Astrocyte of the hippocampus (primary cell): ENCODE measurements around the gene NSD2.
A peak's percentile ranks its signal among the peaks of the same experiment; 100 is the strongest.

Experiments
- DNase-seq: peaks from one replicate; pipeline ENCODE4 v3.0.0; 2011; ENCODE audit warnings: low read depth, low spot score

The NSD2 gene

DNA sequence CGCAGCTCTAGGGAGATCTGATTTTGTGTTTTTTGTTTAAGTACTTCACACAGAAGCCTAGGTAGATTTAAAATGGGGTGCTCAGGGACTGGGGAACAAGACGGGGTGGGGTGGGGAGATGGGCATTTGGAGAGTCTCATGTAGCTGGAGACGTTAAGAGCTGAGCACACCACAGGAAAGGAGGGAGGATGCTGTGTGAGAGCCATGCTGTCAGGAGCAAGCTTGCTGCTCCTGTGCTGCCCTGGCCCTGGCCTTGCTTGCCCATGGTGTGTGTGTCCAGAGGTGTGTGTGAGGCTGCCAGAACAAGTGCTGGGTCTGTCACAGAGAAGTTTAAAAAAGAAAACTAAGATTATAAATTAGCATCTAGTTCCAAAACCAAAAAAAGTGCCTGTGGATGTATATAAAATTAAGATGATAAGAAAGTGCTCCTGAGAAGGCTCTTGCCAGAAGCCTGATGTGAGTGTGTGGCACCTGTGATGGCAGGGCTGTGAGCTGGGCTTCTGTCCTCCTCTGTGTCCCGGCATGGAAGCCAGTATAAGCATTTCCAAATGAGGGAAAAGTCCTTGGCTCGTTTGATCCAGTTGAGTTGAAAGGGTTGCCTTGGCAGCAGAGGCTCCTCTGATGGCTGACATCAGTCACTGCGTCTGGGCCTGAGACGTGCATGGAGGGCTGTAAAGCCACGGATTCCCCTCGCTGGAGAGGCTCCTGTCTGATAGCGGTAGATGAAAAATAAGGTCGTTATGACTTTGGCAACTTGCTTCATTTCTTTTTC, 74.1 kb downstream of the NSD2 start:
- DNase-seq: peak; percentile 47

DNA sequence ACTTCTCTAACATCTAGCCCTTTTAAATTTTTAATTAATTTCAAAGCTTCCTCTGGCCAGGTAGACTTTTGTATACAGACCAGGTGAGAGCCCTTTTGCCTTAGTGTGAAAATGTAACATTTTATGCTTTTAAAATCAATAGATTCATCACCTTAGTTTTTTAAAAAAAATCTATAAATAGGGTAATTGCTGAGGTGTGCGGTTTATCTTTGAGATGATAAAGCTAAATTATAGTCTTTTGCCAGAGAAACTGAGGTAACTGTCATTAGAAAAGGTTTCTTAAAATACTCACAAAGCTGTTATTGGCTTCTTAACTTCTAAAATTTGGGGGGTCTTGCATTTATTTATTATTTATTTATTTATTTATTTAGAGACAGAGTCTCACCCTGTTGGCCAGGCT, 74.7 kb downstream of the NSD2 start:
- no peak for DNase-seq

DNA sequence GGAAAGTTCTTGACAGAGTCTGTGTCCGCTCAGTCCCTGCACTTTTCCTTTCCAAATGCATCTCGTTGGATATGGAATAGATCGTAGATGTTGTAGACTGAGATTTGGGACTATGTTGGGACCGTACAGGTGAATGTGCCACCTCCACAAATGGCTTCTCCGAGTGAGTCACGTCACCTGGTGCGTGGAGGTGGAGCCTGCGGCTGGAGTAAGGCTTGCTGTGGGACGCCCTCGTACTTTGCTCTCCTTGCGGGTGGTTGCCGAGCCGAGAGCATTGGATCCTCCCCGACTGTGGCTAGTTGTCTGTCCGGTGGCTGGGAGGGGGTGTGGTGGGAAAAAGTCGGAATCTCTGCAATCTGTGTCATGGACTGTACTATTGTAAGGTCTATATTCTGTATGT, 77.0 kb downstream of the NSD2 start:
- DNase-seq: no peak

DNA sequence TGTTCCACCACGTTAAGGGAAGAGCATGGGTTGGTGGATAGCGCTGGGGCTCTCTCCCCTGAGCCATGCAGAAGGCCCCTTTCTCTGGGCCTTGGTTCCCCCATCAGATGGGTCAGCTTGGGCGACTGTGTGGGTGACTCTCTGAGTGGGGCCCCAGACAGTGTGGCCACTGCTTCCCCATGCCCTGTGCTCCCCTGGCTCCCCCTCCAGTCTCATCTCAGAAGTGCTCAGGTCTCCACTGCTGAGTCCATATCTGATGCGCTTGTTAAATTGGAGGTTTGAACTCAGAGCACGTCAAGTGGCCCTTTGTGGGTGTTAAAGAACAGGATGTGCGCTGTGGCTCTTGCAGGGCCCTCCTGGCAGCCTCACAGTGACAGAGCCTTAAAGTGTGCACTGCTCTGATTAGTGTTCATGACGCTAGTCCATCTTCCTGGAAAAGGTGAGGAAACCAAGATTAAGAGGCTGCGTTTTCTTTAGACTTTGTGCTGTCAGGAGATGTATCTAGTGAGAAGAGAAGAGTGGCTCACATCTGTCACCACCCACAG, 77.8 kb downstream of the NSD2 start:
- DNase-seq: no peak

DNA sequence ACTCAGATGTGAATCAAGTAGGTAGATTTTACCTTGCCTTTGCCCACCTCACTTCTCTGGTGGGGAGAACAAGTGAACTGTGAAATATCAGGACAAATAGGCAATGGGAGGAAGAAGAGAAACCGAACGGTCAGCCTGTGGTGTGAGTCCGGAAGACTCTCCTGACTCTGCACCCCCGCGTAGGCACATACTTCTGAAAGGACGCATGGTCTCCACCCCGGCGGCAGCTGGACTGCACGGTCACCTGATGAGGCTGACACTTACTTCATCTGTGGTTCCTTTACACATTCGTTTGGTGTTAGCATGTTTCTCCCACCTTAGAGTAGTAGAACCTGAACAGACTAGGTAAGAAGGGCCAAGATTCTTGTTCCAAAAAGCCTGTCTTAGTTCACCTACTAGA, 79.2 kb downstream of the NSD2 start:
- no peak for DNase-seq

DNA sequence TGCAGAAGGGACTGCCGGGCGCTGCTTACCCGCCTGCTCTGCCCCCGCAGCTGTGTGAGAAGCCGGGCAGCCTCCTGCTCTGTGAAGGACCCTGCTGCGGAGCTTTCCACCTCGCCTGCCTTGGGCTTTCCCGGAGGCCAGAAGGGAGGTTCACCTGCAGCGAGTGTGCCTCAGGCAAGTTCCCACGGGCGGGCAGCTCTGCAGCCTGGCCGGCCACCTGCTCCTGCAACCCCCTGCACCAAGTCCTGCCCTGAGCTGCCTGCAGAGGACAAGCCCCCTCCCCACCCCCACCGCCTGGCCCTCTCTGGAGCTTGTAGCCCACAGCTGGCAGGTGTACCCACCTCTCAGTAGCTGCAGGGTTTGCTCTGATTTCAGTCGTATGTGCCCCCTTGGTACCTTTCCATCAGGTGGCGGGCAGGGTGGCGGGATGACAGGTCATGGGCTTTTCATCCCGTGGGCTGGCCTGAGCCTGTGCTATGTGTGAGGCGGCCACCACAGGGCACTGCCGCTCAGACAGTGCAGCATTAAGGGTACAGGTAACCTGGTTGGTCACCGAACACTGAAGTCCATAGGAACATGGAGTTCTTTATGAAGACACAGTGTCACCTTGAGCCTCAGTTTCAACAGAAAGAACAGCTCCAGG, 81.0 kb downstream of the NSD2 start:
- no peak for DNase-seq

DNA sequence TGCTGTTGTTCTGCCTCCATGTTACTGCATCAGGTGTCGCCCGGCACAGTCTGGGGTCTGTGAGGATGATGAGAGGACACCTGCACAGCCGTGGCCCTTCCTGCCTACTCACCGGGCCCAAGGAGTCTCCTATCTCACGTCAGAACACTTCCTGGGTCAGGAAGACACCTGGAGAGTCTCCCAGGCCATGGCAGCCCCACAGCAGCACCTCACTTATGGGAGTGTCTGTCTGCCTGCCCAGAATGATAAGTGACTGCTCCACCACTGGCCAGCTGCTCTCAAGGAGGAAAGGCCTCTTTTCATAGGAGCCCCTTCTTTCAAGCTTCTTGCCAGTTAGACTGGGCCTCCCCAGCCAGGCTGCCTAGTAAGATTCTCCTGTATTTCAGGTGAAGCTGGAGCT, 81.5 kb downstream of the NSD2 start:
- DNase-seq: no peak

DNA sequence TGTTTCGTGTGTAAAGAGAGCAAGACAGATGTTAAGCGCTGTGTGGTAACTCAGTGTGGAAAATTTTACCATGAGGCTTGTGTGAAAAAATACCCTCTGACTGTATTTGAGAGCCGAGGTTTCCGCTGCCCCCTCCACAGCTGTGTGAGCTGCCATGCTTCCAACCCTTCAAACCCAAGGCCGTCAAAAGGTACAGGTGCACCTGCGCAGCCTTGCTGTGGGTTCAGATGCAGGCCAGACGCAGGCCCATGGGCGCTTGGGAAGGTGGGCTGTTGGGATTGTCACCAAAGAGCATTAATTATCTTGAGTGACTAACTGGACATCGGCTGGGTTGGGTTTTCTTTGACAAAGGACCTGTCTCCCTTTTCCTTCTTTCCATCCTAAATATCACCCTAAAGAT, 82.1 kb downstream of the NSD2 start:
- DNase-seq: no peak

DNA sequence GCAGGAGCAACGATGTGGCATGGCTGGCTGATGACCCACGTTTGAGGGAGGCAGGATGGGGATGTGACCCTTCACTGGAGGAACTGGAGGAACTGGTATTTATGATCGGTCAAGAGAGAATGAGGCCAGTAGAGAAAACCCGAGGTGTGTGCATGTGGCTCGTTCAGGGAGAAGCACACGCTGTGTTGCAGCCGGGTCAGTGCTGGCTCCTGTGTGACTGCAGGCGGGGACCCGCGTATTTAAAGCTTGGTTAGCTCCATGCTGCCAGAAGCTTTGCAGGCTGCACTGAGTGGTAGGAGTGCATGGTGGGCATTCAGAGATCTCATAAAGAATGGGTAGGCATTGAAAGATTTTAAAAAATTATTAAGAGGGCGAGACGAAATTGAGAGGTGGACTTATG, 85.4 kb downstream of the NSD2 start:
- no peak for DNase-seq

DNA sequence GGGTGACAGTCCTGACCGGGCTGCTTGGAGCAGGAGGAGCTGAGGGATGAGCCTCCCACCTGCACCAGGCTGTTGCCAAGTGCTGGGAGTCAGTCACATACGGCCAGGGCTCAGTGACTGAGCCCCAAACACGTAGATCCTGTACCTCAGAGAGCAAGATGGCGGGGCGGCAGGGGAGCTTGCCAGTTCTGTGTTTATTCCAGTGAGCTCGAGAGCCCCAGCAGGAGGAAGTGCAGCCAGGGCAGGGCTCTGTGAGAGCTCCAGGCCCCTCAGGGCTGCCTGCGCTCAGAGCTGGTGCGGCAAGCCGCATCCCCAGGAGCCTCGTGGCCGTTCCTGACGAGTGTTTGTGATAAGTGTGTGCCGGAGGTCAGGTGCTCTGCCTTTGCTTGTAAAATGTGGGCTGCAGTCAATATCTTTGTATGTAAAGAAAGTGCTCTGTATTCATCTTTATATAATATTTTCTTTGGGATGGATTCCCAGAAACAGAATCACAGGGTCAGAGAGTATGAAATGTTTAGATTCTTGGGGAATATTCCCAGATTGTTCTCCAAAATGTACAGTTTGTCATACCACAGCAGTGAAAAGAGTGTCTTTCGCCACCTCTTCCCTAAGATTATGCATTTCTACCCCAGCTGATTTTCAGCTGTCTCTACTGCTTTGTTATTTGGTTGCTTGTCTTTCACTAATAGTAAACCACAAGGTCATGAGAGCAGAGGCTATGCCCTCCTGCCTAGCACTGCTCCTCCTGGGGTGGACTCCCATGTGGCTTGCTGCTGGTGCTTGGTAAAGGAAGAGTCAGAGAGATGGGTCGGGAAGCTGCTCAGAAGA, 87.3 kb downstream of the NSD2 start:
- no peak for DNase-seq

DNA sequence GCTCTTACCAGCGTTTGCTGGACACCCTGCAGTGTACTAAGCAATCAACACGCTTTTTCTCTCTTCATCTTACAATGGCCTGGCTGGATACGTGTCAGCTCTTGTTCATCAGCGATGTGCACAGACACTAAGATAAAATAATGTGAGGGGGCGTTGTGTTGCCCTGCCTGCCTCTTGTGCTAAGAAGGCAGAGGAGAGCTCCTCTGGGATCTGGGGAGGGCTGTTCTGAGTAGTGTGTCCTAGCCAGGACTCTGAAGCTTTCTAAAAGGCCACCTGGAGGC, 87.9 kb downstream of the NSD2 start:
- no peak for DNase-seq

DNA sequence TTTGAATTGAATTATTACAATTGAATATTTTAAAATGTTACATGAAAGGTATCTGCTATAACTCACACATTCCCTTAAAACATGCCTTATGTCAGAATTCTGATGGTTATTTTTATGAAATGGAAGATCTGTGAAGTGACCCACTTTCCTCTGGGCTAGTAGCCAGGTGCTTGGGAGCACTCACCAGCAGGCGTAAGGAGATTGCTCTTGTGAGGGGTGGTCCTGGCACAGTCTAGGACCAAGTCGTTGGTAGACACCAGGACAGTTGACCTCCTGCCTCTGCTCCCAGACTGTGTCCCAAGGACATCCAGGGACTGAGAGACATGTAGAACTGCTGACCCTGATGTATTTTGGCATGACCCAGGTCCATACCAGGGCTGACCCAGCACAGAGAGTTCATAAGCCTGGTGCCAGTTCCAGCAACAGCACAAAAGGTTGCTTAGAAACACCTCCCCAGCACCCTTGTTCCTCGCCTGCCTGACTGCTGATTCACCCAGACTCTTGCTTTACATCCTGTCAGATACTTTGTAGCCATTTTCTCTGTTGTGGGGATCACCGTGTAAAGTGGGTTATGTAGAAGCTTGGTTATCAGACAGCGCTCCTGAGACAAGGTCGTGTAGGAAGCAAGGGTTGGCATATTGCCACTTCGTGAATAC, 89.1 kb downstream of the NSD2 start:
- DNase-seq: peak; percentile 53

DNA sequence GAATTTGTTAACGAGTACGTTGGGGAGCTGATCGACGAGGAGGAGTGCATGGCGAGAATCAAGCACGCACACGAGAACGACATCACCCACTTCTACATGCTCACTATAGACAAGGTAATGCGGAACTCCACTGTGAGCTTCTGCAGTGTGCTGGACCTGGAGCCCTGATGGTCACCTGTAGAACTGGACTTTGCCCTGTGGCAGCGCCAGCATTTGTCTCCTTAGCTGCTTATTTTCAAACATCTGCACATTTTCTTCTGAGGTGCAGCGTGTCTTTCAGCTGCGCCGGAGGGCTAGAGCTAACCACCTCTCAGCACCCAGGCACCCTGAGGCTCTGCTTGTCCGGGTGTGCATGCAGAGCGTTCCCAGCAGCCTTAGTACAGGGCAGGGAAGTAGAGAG, 89.8 kb downstream of the NSD2 start:
- DNase-seq: no peak

DNA sequence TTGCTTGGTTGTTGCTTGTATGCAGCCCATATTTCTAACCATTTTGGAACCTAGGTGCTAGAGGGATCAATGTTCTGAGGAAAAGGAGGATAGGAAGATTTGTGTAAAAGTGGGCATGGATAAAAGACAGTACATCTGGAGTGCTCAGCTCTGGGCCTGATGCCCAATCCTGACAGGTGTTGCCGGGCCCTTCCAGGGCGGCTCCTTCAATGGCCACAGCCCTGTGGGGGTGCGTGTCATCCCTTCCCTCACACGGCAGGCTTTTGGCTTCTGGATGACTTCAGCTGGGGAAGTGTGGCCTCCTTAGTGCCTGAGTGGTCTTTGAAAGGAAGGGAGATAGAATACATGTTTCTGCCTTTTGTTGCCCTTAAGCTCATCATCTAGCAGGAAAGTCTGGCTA, 90.4 kb downstream of the NSD2 start:
- no peak for DNase-seq

DNA sequence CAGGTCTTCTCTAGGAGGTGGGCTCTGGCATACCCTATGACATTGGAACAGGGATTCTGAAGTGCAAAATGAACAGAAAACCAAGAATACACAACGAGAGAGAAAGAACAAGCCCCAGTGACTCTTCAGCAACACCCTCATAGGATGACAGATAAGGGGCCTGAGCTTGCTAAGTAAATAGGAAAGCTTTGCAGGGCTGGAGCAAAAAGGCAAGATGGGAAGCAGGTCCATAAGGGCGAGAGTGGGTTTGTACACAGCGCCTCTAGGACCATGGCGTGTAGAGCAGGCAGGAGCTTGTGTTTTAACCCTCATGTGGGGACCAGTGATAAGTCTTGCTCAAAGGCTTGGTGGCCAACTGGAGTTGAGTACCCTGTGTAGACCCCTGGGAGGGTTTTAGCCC, 91.8 kb downstream of the NSD2 start:
- no peak for DNase-seq

DNA sequence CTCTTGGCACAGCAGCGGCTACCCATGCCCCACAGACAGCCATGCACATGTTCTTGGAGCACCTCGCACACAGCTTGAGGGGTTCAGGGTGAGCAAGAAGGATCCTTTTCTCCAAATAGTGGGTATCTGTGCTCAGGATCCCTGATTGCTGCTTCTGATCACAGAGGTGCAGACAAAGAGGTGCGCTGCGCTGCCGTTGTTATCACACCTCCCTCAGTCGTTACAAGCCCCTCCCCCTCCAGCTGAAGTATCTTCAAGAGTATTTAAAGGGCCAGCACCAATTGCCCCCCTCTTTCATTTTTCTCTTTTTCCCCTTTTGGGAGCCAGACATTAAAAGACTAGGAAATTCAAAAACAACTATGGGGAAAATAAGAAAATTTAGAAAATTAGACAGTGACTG, 93.2 kb downstream of the NSD2 start:
- DNase-seq: no peak

DNA sequence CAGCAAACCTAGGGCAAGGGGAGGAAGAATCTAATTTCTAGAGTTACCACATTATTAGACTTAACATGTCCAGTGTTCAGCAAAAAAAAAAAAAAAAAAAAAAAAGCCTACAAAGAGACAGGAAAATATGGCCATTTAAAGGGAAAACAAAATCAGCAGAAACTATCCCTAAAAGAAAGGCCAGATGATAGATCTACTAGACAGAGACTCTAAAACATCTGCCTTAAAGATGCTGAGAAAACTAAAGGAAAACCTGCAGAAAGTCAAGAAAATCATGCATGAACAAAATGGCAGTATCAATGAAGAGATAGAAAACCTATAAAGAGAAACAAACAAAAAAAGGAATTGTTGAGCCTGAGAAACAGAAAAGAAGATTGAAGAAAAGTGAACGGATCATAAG, 93.8 kb downstream of the NSD2 start:
- DNase-seq: no peak

DNA sequence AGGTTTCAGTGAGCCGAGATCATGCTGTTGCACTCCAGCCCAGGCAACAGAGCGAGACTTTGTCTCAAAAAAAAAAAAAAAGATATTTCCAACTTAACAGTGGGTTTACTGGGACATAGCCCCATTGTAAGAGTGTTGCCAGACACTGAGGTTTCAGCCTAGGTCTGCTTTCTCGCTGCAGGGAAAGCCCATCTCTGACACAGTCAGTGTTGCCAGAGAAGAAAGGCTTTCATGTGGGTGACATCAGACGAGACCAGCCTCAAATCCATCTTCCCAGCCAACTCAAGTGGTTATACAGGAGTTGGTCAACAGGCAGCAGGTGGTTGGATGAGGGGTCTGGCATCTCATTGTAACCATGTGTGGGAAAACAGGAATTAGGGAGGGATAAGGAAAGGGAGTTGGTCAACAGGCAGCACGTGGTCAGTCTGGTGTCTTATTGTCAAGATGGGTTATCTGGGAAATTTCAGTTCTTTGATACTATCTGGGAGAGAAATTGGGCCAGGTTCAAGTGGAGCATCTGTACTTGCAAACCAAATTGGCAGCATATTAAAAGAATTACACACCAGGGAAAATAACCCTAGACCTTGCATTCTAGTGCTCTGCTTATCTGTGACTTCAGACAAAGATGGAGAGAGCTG, 96.4 kb downstream of the NSD2 start:
- DNase-seq: peak; percentile 15

DNA sequence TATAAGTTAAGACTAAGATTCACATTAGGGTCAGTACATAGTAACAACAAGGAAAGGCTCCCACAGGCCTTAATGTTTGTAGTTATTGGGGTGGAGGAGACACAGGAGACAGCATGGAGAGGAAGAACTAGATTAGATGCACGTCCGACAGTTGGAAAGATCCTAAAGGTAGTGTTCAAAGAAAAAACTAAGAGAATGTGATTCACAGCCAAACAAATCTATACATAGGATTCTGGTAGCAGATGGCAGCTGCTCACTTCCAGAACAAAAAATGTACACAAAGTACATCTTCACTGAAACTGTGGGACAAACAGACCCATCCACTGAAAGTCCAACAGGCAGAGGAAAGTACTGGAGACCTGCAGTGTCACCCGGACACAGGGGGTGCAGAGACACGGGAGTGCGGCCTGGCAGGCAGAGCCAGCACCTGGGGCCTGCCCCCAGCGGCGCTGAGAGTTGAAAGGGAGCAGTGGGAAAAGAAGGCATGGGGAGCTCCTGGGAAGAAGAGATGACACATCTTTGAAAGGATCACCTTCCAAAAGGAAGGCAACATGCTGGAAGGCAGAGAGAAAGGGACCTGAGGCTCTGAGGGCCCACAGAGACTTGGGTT, 97.6 kb downstream of the NSD2 start:
- no peak for DNase-seq

DNA sequence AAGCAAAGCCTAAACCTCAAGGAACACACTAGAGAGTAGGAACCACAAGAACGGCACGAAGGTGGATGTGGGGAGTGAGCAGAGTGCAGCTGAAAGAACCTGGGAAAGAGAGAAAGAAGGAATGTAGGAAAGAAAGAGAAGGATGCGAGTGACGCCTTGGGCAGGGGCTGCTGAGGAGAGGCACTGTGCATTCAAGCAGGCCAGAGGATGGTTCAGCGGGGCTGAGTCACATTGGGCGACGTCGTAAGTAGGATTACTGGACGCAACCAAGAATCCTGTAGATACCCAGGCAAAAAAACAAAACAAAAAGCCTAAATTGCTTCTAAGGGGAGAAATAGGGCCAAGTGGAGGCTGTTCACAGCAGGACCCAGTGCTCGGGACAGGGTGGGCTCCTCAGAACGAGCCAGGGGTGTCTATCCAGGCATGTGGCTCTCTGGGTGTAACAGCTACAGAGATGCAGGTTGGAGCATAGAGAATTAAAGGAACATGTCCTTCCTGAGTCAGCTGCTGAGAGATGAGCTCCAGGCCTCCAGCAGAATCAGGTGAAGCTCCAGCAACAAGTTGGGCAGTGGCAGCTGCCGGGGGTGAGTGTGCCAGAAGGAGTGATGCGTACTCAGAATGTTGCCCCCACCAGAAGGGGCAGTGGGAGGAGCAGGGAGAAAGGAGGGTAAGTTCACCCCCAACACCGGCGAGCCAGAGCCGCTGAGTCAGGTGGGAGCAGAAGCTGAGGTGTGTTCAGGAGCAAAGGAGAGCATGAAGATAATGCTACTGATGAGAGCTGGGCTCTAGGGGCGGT, 98.9 kb downstream of the NSD2 start:
- no peak for DNase-seq
